ENCODE measurements around the gene EPHA3.

Gene EPHA3

GRCh38 chr3:89101251-89101650 is 6.2 kb upstream of the EPHA3 start:
- H3K36me3 ChIP-seq (ENCODE audit: control insufficient read depth in 2 of 2, insufficient read depth in 1 of 2, low read length in 2 of 2), result no peaks in the 10 kb centered on the region
- no peaks in the 10 kb centered on the region; the same call in 1 of the 2 replicates for H3K4me1 ChIP-seq (ENCODE audit: control insufficient read depth, insufficient read depth, low read length)
- CTCF ChIA-PET, result no interaction called here
- H3K4me3 ChIP-seq (ENCODE audit: low read depth, low read length), result no peak overlapping the region
- no peaks in the 10 kb centered on the region for H3K9me3 ChIP-seq (ENCODE audit: control insufficient read depth, insufficient read depth, low read depth, low read length)
- H3K27ac ChIP-seq (ENCODE audit: extremely low read depth, low read depth, low read length), result no peak overlapping the region
- POLR2A ChIA-PET, result no interaction called here
- TF ChIP-seq ZFHX2 (tag by site-specific recombination; conservative IDR thresholded peaks at IDR 0.05) (no peak), ZNF529 (tag by site-specific recombination; IDR thresholded peaks at IDR 0.05; ENCODE audit: insufficient replicate concordance) (no peak), ZNF221 (tag by site-specific recombination; IDR thresholded peaks at IDR 0.05; ENCODE audit: borderline replicate concordance) (no peak), ZNF133 (tag by site-specific recombination; IDR thresholded peaks at IDR 0.05) (no peak), ZNF670 (tag by site-specific recombination; IDR thresholded peaks at IDR 0.05; ENCODE audit: low read depth) (no peak), SP3 (tag by site-specific recombination; IDR thresholded peaks at IDR 0.05) (no peak), KLF1 (tag by site-specific recombination; IDR thresholded peaks at IDR 0.05) (no peak), ZNF202 (tag by site-specific recombination; IDR thresholded peaks at IDR 0.05; ENCODE audit: borderline replicate concordance) (no peak), MYNN (tag by site-specific recombination; IDR thresholded peaks at IDR 0.05; ENCODE audit: borderline replicate concordance) (no peak), ZNF558 (tag by site-specific recombination; IDR thresholded peaks at IDR 0.05) (no peak), PRDM1 (tag by site-specific recombination; IDR thresholded peaks at IDR 0.05) (no peak), ZNF585B (tag by site-specific recombination; IDR thresholded peaks at IDR 0.05) (no peak), ZFP41 (tag by site-specific recombination; IDR thresholded peaks at IDR 0.05; ENCODE audit: borderline replicate concordance) (no peak), ZNF404 (tag by site-specific recombination; IDR thresholded peaks at IDR 0.05) (no peak)

DNA sequence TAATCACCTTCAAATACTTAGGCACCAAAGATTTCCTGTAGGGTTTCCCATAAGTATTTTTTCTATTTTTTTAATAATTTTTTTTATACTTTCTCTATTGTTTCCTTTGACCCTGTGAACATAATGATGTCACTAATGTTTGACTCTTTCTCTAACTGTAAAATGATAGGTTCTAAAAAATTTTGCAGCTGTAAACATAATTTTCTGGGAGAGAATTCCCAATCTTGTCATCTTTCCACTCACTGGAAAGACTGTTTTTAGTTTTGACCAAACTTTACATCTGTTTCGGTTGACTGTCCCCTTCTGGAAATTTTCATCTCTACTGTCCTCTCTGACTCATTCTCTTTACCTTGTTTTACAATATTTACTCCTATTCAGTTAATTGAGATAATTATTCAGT is 5.5 kb upstream of the EPHA3 start:
- TF ChIP-seq ZBTB6 (tag by site-specific recombination; IDR thresholded peaks at IDR 0.05) (no peak), ATF2 (tag by site-specific recombination; IDR thresholded peaks at IDR 0.05; ENCODE audit: low read depth) (0 out of 2 replicates have a peak, but pooled peaks have one; percentile 22)
- CTCF ChIA-PET, result interaction anchor here (0.6 kb wide), 1 partner anchor 889 kb away, joined by 3 read pairs; no protein-coding TSS in a partner anchor

GRCh38 chr3:89104499-89104898 is 2.9 kb upstream of the EPHA3 start:
- CTCF ChIA-PET, result no interaction called here
- no peaks in the 10 kb centered on the region for H3K9me3 ChIP-seq (ENCODE audit: control insufficient read depth, insufficient read depth, low read depth, low read length)
- no peak overlapping the region for H3K27ac ChIP-seq (ENCODE audit: extremely low read depth, low read depth, low read length)
- H3K36me3 ChIP-seq (ENCODE audit: control insufficient read depth in 2 of 2, insufficient read depth in 1 of 2, low read length in 2 of 2), result no peaks in the 10 kb centered on the region
- H3K4me1 ChIP-seq (ENCODE audit: control insufficient read depth, insufficient read depth, low read length), result no peaks in the 10 kb centered on the region; the same call in 1 of the 2 replicates
- POLR2A ChIA-PET, result no interaction called here
- H3K4me3 ChIP-seq (ENCODE audit: low read depth, low read length), result no peak overlapping the region
- TF ChIP-seq ZNF335 (tag by site-specific recombination; conservative IDR thresholded peaks at IDR 0.05) (no peak), ZNF654 (tag by site-specific recombination; IDR thresholded peaks at IDR 0.05; ENCODE audit: low read depth) (no peak), ZNF560 (tag by site-specific recombination; IDR thresholded peaks at IDR 0.05; ENCODE audit: borderline replicate concordance) (no peak), ZNF16 (tag by site-specific recombination; IDR thresholded peaks at IDR 0.05; ENCODE audit: low read depth) (no peak), GLIS2 (tag by site-specific recombination; IDR thresholded peaks at IDR 0.05) (no peak), ZBTB6 (tag by site-specific recombination; IDR thresholded peaks at IDR 0.05) (no peak), ZBTB1 (tag by site-specific recombination; IDR thresholded peaks at IDR 0.05) (no peak), TRIM28 (IDR thresholded peaks at IDR 0.05; ENCODE audit: borderline replicate concordance, low read length) (no peak), KLF7 (tag by site-specific recombination; IDR thresholded peaks at IDR 0.05; ENCODE audit: borderline replicate concordance) (no peak), GLI2 (tag by site-specific recombination; IDR thresholded peaks at IDR 0.05; ENCODE audit: borderline replicate concordance, low read depth) (no peak), ZNF184 (tag by site-specific recombination; IDR thresholded peaks at IDR 0.05) (no peak), IKZF3 (tag by site-specific recombination; IDR thresholded peaks at IDR 0.05) (no peak), OVOL3 (tag by site-specific recombination; IDR thresholded peaks at IDR 0.05) (no peak), ZNF239 (tag by site-specific recombination; IDR thresholded peaks at IDR 0.05) (no peak)
- TF ChIP-seq, protein P1, sequence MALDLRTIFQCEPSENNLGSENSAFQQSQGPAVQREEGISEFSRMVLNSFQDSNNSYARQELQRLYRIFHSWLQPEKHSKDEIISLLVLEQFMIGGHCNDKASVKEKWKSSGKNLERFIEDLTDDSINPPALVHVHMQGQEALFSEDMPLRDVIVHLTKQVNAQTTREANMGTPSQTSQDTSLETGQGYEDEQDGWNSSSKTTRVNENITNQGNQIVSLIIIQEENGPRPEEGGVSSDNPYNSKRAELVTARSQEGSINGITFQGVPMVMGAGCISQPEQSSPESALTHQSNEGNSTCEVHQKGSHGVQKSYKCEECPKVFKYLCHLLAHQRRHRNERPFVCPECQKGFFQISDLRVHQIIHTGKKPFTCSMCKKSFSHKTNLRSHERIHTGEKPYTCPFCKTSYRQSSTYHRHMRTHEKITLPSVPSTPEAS (tag by site-specific recombination; IDR thresholded peaks at IDR 0.05), result no peak

More for the DNA sequence above, 5.5 kb upstream of the EPHA3 start:
- no peaks in the 10 kb centered on the region for H3K9me3 ChIP-seq (ENCODE audit: control insufficient read depth, insufficient read depth, low read depth, low read length)
- H3K27ac ChIP-seq (ENCODE audit: extremely low read depth, low read depth, low read length), result no peak overlapping the region
- POLR2A ChIA-PET, result no interaction called here
- no peak overlapping the region for H3K4me3 ChIP-seq (ENCODE audit: low read depth, low read length)
- no peaks in the 10 kb centered on the region; the same call in 1 of the 2 replicates for H3K4me1 ChIP-seq (ENCODE audit: control insufficient read depth, insufficient read depth, low read length)
- no peaks in the 10 kb centered on the region for H3K36me3 ChIP-seq (ENCODE audit: control insufficient read depth in 2 of 2, insufficient read depth in 1 of 2, low read length in 2 of 2)
